HL-60 (cell line): Measurements from ENCODE around the gene RNU11.
"Not testable (repeated sequence)": the region's sequence is repeated elsewhere in the genome, so short reads cannot be mapped to it uniquely, and the experiment has no call there.

Source experiments
- DNase-seq, 2 experiments: peaks; one replicate each; pipeline ENCODE4 v3.0.0-alpha.2; 2010 to 2020; ENCODE audit warnings: low read depth in 1 of 2, low spot score in 1 of 2
- H3K27ac ChIP-seq: fragments of 250-450 bp; sonication (Bioruptor Pico); replicated peaks from 2 replicates; pipeline ENCODE4 v1.5.1; 2020; ENCODE audit warnings: mild to moderate bottlenecking, moderate library complexity
- H3K27me3 ChIP-seq: fragments of 250-450 bp; sonication (Bioruptor Pico); 2 replicates; pipeline ENCODE4 v1.5.1; 2021; ENCODE audit warnings: mild to moderate bottlenecking, moderate library complexity; ENCODE audit not compliant: insufficient read depth, poor library complexity, severe bottlenecking
- H3K4me3 ChIP-seq: replicated peaks from 2 replicates; pipeline ENCODE4 v1.5.1; 2011; ENCODE audit warnings: mild to moderate bottlenecking, control low read depth, low read length; ENCODE audit not compliant: insufficient read depth
- GABPA ChIP-seq: IDR thresholded peaks from 2 replicates; pipeline ENCODE4 v1.6.1; 2012; ENCODE audit warnings: low read depth
- POLR2AphosphoS5 ChIP-seq: IDR thresholded peaks from 2 replicates; pipeline ENCODE4 v1.6.1; 2012; ENCODE audit warnings: low read depth
- SPI1 ChIP-seq: IDR thresholded peaks from 2 replicates; pipeline ENCODE4 v1.6.1; 2012; ENCODE audit warnings: low read depth, mild to moderate bottlenecking, borderline replicate concordance
- TF ChIP-seq, protein P1 (sequence below): IDR thresholded peaks from one replicate; pipeline ENCODE4 v1.5.1; 2011; ENCODE audit warnings: low read length, control low read depth, inconsistent platforms; ENCODE audit not compliant: insufficient read depth
- TF ChIP-seq, protein P2 (sequence below): IDR thresholded peaks from 2 replicates; pipeline ENCODE4 v1.6.1; 2012; ENCODE audit warnings: low read depth; ENCODE audit not compliant: insufficient replicate concordance

The RNU11 gene

DNA sequence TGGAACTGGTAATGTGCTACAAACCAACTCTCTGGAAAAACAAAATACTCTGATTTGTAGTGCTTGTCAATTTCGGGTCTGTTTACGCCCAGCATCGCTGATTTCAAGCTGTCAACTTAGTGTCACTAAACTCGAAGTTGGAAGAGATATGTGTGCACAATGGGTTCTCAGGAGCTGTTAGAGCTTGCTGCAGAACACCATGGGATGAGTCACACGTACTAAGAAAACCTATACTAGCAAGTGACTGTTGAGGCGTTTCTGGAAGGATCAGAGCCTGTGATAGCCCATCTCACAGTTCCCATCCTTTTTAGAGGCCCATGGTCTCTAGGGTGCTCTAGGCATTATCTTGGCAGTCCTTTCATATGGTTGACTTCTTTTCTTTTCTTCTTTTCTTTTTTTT, 34.4 kb downstream of the RNU11 start:
- no peak overlapping the region for H3K4me3 ChIP-seq
- H3K27me3 ChIP-seq: no peaks in the 10 kb centered on the region
- H3K27ac ChIP-seq: no peak overlapping the region
- no peak for DNase-seq
- TF ChIP-seq GABPA (no peak), SPI1 (no peak), POLR2AphosphoS5 (no peak)
- TF ChIP-seq, protein P1, sequence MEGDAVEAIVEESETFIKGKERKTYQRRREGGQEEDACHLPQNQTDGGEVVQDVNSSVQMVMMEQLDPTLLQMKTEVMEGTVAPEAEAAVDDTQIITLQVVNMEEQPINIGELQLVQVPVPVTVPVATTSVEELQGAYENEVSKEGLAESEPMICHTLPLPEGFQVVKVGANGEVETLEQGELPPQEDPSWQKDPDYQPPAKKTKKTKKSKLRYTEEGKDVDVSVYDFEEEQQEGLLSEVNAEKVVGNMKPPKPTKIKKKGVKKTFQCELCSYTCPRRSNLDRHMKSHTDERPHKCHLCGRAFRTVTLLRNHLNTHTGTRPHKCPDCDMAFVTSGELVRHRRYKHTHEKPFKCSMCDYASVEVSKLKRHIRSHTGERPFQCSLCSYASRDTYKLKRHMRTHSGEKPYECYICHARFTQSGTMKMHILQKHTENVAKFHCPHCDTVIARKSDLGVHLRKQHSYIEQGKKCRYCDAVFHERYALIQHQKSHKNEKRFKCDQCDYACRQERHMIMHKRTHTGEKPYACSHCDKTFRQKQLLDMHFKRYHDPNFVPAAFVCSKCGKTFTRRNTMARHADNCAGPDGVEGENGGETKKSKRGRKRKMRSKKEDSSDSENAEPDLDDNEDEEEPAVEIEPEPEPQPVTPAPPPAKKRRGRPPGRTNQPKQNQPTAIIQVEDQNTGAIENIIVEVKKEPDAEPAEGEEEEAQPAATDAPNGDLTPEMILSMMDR: no peak
- TF ChIP-seq, protein P2, sequence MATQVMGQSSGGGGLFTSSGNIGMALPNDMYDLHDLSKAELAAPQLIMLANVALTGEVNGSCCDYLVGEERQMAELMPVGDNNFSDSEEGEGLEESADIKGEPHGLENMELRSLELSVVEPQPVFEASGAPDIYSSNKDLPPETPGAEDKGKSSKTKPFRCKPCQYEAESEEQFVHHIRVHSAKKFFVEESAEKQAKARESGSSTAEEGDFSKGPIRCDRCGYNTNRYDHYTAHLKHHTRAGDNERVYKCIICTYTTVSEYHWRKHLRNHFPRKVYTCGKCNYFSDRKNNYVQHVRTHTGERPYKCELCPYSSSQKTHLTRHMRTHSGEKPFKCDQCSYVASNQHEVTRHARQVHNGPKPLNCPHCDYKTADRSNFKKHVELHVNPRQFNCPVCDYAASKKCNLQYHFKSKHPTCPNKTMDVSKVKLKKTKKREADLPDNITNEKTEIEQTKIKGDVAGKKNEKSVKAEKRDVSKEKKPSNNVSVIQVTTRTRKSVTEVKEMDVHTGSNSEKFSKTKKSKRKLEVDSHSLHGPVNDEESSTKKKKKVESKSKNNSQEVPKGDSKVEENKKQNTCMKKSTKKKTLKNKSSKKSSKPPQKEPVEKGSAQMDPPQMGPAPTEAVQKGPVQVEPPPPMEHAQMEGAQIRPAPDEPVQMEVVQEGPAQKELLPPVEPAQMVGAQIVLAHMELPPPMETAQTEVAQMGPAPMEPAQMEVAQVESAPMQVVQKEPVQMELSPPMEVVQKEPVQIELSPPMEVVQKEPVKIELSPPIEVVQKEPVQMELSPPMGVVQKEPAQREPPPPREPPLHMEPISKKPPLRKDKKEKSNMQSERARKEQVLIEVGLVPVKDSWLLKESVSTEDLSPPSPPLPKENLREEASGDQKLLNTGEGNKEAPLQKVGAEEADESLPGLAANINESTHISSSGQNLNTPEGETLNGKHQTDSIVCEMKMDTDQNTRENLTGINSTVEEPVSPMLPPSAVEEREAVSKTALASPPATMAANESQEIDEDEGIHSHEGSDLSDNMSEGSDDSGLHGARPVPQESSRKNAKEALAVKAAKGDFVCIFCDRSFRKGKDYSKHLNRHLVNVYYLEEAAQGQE: no peak

DNA sequence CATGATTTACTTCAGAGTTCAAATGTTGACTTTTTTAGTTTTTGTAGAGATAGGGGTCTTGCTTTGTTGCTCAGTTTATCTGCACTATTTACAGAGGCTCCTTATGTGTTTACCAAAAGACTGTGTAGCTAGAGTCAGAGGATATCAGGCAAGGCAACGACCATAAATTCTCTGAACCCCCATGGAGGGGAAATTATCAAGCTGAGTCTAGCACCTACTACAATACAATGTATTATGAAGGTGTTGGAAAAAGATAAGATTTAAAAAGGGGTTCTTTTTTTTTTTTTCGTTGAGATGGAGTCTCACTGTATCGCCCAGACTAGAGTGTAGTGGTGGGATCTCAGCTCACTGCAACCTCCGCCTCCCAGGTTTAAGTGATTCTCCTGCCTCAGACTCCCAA, 36.5 kb downstream of the RNU11 start:
- no peaks in the 10 kb centered on the region for H3K27me3 ChIP-seq
- no peak overlapping the region for H3K4me3 ChIP-seq
- TF ChIP-seq POLR2AphosphoS5: no peak
- no peak for TF ChIP-seq SPI1
- TF ChIP-seq, protein P1: no peak
- TF ChIP-seq GABPA: no peak
- no peak for DNase-seq
- no peak overlapping the region for H3K27ac ChIP-seq

DNA sequence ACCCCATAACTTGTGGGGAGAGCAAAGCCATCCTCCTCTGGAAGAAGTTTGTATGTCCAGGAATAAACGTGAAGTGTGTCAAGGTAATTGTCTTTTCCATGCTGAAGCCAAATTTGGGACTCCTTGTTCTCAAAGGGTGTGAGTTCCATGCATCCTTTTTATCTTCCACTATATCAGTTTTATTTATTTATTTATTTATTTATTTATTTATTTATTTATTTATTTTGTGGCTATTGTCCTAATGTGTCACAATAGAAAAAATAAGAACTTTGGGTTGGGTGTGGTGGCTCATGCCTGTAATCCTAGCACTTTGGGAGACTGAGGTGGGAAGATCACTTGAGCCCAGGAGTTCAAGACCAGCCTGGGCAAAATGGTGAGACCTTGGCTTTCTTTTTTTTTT, 43.2 kb downstream of the RNU11 start:
- not testable (repeated sequence) for H3K4me3 ChIP-seq, H3K27ac ChIP-seq, DNase-seq, H3K27me3 ChIP-seq
